KMS-11 (cell line): ENCODE measurements around the gene DNAJB6.

Experiments used
- H2AFZ ChIP-seq: fragments of 200-600 bp; sonication (generic); 2 replicates; pipeline ENCODE4 v1.6.1; 2016; ENCODE audit warnings: antibody characterized with exemption, mixed run types, low read depth
- H3K27ac ChIP-seq: fragments of 200-600 bp; sonication (generic); 2 replicates; pipeline ENCODE4 v1.6.1; 2016; ENCODE audit warnings: mild to moderate bottlenecking, mixed run types
- H3K27me3 ChIP-seq: fragments of 200-600 bp; sonication (generic); 2 replicates; pipeline ENCODE4 v1.6.1; 2017; ENCODE audit warnings: mild to moderate bottlenecking, low read depth, mixed run types, moderate library complexity; ENCODE audit not compliant: insufficient read depth
- H3K36me3 ChIP-seq: fragments of 200-600 bp; sonication (generic); 2 replicates; pipeline ENCODE4 v1.6.1; 2017; ENCODE audit warnings: mild to moderate bottlenecking, mixed run types; ENCODE audit not compliant: insufficient read depth
- H3K4me1 ChIP-seq: fragments of 200-600 bp; sonication (generic); 2 replicates; pipeline ENCODE4 v1.6.1; 2016; ENCODE audit warnings: mild to moderate bottlenecking, low read depth, mixed run types; ENCODE audit not compliant: poor library complexity, severe bottlenecking
- H3K4me2 ChIP-seq: fragments of 200-600 bp; sonication (generic); 2 replicates; pipeline ENCODE4 v1.7.0; 2016; ENCODE audit warnings: mild to moderate bottlenecking, mixed run types
- H3K4me3 ChIP-seq: fragments of 200-600 bp; sonication (generic); IDR thresholded peaks from 2 replicates; pipeline ENCODE4 v1.6.1; 2017; ENCODE audit warnings: low read depth, low read length, mixed read lengths; ENCODE audit not compliant: insufficient read depth
- H3K79me2 ChIP-seq: fragments of 200-600 bp; sonication (generic); 2 replicates; pipeline ENCODE4 v1.6.1; 2016; ENCODE audit warnings: low read depth, mixed run types; ENCODE audit not compliant: insufficient read depth
- H3K9ac ChIP-seq: fragments of 200-600 bp; sonication (generic); 2 replicates; pipeline ENCODE4 v1.6.1; 2016; ENCODE audit warnings: mild to moderate bottlenecking, mixed run types
- H4K20me1 ChIP-seq: fragments of 200-600 bp; sonication (generic); 2 replicates; pipeline ENCODE4 v1.6.1; 2016; ENCODE audit warnings: mild to moderate bottlenecking, mixed run types; ENCODE audit not compliant: insufficient read depth
- CTCF ChIP-seq: fragments of 200-600 bp; sonication (generic); conservative IDR thresholded peaks from 2 replicates; pipeline ENCODE4 v1.6.1; 2017; ENCODE audit warnings: low read depth, mild to moderate bottlenecking, antibody characterized with exemption, low read length, moderate library complexity, mixed read lengths

DNAJB6 gene

GRCh38 chr7:157368955-157369354, 32.2 kb downstream of the DNAJB6 start:
- Histone ChIP-seq H3K4me1 (no peaks in the 10 kb centered on the region), H4K20me1 (peaks cover 7% of the 10 kb centered on the region; the same call in 1 of the 2 replicates), H3K27me3 (no peaks in the 10 kb centered on the region), H3K4me2 (no peak overlapping the region), H3K27ac (no peak overlapping the region), H3K4me3 (no peak overlapping the region), H3K9ac (no peak overlapping the region), H3K36me3 (peaks cover 63% of the 10 kb centered on the region; the same call in 1 of the 2 replicates), H2AFZ (no peak overlapping the region), H3K79me2 (peaks cover 64% of the 10 kb centered on the region)
- no peak for TF ChIP-seq CTCF

GRCh38 chr7:157370742-157371141, 33.9 kb downstream of the DNAJB6 start:
- H3K4me1 ChIP-seq: no peaks in the 10 kb centered on the region
- H3K27me3 ChIP-seq: no peaks in the 10 kb centered on the region
- no peak overlapping the region for H3K4me3 ChIP-seq
- H3K79me2 ChIP-seq: peaks cover 64% of the 10 kb centered on the region; the same call in 1 of the 2 replicates
- no peak overlapping the region for H2AFZ ChIP-seq
- peaks cover 48% of the 10 kb centered on the region; the same call in 1 of the 2 replicates for H3K36me3 ChIP-seq
- peaks cover 5% of the 10 kb centered on the region; the same call in 1 of the 2 replicates for H4K20me1 ChIP-seq
- TF ChIP-seq CTCF: no peak
- no peak overlapping the region for H3K4me2 ChIP-seq
- H3K9ac ChIP-seq: no peak overlapping the region
- H3K27ac ChIP-seq: no peak overlapping the region

- H3K4me3 ChIP-seq: no peak overlapping the region
- H3K27ac ChIP-seq: no peak overlapping the region
- no peak overlapping the region for H3K9ac ChIP-seq
- H3K79me2 ChIP-seq: peaks cover 64% of the 10 kb centered on the region; the same call in 1 of the 2 replicates
- H3K36me3 ChIP-seq: peaks cover 44% of the 10 kb centered on the region; the same call in 1 of the 2 replicates
- H3K27me3 ChIP-seq: no peaks in the 10 kb centered on the region
- peaks cover 6% of the 10 kb centered on the region; the same call in 1 of the 2 replicates for H4K20me1 ChIP-seq
- TF ChIP-seq CTCF: no peak
- H3K4me2 ChIP-seq: no peak overlapping the region
- H2AFZ ChIP-seq: no peak overlapping the region
- H3K4me1 ChIP-seq: no peaks in the 10 kb centered on the region
Measured at GRCh38 chr7:157371296-157371695, 34.5 kb downstream of the DNAJB6 start.

DNA sequence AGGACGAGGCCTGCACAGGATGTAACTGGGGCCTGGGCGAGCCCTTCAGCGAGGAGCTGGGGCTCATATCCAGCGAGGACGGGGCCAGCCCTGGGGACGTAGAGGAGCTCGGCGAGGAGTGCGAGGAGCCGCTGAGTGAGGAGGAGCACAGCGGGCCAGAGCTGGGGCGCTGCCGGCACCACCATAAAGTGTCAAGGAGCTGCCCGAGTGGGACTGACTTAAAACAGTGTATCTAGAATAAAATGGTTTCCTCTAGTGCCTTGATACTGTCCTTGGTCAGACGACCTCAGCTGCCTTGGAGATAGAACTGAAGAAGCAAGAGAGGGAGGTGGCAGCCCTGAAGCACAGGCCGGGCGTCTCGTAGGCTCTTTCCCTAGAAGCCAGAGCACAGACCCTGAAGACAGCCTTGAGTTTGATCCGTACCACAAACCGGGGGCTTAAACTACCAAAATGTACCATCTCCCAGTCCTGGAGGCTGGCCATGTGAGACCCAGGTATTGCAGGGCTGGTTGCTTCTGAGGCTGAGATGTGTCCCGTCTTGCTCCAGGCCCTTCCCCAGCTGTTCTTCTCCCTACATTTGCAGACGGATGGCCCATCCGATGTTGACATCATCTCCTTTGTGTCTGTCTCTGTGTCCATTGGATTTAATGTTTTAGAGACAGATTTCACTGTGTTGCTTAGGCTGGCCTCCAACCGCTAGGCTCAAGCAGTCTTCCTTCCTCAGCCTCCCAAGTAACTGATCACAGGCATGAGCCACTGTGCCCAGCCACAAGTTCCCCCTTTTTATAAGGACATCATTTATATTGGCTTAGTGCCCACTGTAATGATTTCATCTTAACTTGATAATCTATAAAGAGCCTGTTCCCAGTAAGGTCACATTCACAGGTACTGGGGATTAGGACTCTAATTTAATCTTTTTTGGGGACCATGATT, 35.8 kb downstream of the DNAJB6 start:
- Histone ChIP-seq H3K4me3 (no peak overlapping the region), H2AFZ (no peak overlapping the region), H3K9ac (no peak overlapping the region), H3K36me3 (peaks cover 32% of the 10 kb centered on the region; the same call in 1 of the 2 replicates), H3K79me2 (peaks cover 64% of the 10 kb centered on the region; the same call in 1 of the 2 replicates), H3K27me3 (no peaks in the 10 kb centered on the region), H3K4me2 (no peak overlapping the region), H3K4me1 (no peaks in the 10 kb centered on the region), H4K20me1 (peaks cover 6% of the 10 kb centered on the region; the same call in 1 of the 2 replicates), H3K27ac (no peak overlapping the region)
- no peak for TF ChIP-seq CTCF
